Mucosa of rectum (tissue), 2 donors: ENCODE data around the gene NLRP13.
"Not testable (repeated sequence)": the region's sequence is repeated elsewhere in the genome, so short reads cannot be mapped to it uniquely, and the experiment has no call there.

Experiments
- H3K27ac ChIP-seq, 2 donors: one replicate each; pipeline ENCODE4 v1.7.0; 2013; ENCODE audit warnings: inconsistent platforms in 2 of 2, low read depth in 2 of 2, low read length in 2 of 2
- H3K27me3 ChIP-seq, 2 donors: one replicate each; pipeline ENCODE4 v1.7.0; 2013; ENCODE audit warnings: low read length in 2 of 2; ENCODE audit not compliant: control insufficient read depth in 2 of 2, insufficient read depth in 2 of 2
- H3K36me3 ChIP-seq, 2 donors: one replicate each; pipeline ENCODE4 v1.7.0; 2013; ENCODE audit warnings: low read length in 2 of 2; ENCODE audit not compliant: control insufficient read depth in 2 of 2, insufficient read depth in 2 of 2
- H3K4me1 ChIP-seq, 2 donors: one replicate each; pipeline ENCODE4 v1.7.0; 2013; ENCODE audit warnings: low read length in 2 of 2, mild to moderate bottlenecking in 1 of 2; ENCODE audit not compliant: control insufficient read depth in 2 of 2, insufficient read depth in 2 of 2
- H3K4me3 ChIP-seq, 2 donors: one replicate each; pipeline ENCODE4 v1.7.0; 2013; ENCODE audit warnings: low read length in 2 of 2
- H3K9ac ChIP-seq, 2 donors: one replicate each; pipeline ENCODE4 v1.7.0; 2013; ENCODE audit warnings: low read length in 2 of 2, low read depth in 1 of 2, mild to moderate bottlenecking in 1 of 2
- H3K9me3 ChIP-seq, 2 donors: one replicate each; pipeline ENCODE4 v1.7.0; 2013; ENCODE audit warnings: low read length in 2 of 2; ENCODE audit not compliant: control insufficient read depth in 2 of 2
- donor health status: healthy.
- donor health status: Normal muscosa, but diverticular disease.

Gene NLRP13

DNA sequence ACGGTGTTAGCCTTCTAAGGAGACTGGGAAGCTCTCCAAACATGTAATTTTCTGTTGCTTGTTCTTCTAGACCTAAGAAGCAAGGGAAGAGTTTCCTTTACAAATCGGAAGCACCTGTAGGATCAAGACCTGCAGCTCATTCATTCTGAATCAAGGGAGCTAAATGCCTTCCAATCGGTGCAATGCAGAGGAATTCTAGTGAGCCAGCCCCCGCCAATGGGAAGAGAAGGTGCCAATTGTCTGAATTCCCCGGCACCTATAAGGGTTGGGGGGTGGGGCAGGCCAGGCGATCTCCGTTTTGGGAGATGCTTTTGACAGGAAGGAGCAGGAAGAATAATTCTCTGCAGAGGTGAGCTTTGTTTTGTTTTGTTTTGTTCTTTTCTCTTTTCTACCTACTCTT, 7.1 kb upstream of the NLRP13 start:
- Histone ChIP-seq H3K4me1 (no peaks in the 10 kb centered on the region), H3K4me3 (no peak overlapping the region), H3K36me3 (no peaks in the 10 kb centered on the region), H3K27me3 (no peaks in the 10 kb centered on the region), H3K9ac (no peak overlapping the region), H3K27ac (no peak overlapping the region), H3K9me3 (no peaks in the 10 kb centered on the region)

DNA sequence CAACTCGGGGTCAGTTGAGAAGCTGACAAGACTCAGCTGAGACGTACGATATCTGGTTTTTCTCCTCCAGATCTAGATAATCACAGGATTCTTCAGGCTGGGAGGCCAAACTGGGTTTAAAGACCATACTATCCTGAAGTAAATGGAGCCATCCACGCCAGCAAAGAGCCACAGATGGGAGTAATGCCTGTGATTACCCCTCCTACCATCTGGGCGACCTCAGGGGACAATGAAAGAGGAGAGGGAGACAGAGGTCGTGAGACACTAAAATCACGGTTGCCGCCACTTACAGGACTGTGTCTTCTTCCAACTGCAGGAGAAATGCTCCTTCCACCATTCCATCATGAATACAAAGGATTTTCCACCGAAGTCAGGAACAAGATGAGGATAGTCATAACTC, 3.1 kb upstream of the NLRP13 start:
- Histone ChIP-seq H3K27me3 (no peaks in the 10 kb centered on the region), H3K9me3 (no peaks in the 10 kb centered on the region), H3K36me3 (no peaks in the 10 kb centered on the region), H3K9ac (no peak overlapping the region), H3K4me1 (no peaks in the 10 kb centered on the region), H3K27ac (no peak overlapping the region), H3K4me3 (no peak overlapping the region)

DNA sequence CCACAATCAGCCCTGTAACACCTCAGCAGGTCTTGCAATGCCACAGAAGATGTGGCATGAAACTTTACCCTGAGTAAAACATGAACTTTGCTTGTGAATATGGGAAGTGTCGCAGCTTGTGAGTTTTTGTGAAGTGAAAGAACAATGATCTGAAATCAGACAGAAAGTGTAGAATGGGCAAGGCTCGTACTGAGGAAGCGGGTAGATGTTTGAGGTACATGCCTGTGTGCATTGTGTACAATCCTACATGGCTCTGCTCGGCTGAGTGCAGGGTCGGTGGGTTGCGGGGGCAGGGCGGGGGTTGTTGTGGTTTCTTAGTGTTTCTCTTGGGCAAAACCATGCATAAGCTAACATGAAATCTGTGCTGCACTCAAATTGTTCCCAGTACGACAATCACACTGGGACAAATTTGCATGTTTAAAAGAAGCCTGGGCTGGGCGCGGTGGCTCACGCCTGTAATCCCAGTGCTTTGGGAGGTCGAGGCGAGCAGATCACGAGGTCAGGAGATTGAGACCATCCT, 1.1 kb downstream of the NLRP13 start:
- Histone ChIP-seq H3K4me3 (no peak overlapping the region), H3K36me3 (no peaks in the 10 kb centered on the region), H3K27ac (no peak overlapping the region), H3K9me3 (no peaks in the 10 kb centered on the region), H3K9ac (no peak overlapping the region), H3K27me3 (no peaks in the 10 kb centered on the region), H3K4me1 (no peaks in the 10 kb centered on the region)

DNA sequence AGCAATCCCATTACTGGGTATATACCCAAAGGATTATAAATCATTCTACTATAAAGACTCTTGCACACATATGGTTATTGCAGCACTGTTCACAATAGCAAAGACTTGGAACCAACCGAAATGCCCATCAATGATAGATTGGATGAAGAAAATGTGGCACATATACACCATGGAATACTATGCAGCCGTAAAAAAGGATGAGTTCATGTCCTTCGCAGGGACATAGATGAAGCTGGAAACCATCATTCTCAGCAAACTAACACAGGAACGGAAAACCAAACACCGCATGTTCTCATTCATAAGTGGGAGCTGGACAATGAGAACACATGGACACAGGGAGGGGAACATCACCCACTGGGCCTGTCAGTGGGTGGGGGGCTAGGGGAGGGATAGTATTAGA, 2.9 kb downstream of the NLRP13 start:
- H3K36me3 ChIP-seq, H3K9me3 ChIP-seq, H3K4me1 ChIP-seq, H3K27me3 ChIP-seq, H3K4me3 ChIP-seq, H3K27ac ChIP-seq, H3K9ac ChIP-seq: not testable (repeated sequence)

GRCh38 chr19:55927991-55928390, 4.1 kb downstream of the NLRP13 start:
- no peaks in the 10 kb centered on the region for H3K27me3 ChIP-seq
- no peak overlapping the region for H3K4me3 ChIP-seq
- H3K4me1 ChIP-seq, result no peaks in the 10 kb centered on the region
- no peak overlapping the region for H3K9ac ChIP-seq
- peaks cover 0 to 2% of the 10 kb centered on the region in 2 donors for H3K9me3 ChIP-seq
- no peaks in the 10 kb centered on the region for H3K36me3 ChIP-seq
- H3K27ac ChIP-seq, result no peak overlapping the region

- Histone ChIP-seq H3K9me3 (peaks cover 2% of the 10 kb centered on the region in 2 donors), H3K27me3 (no peaks in the 10 kb centered on the region), H3K27ac (no peak overlapping the region), H3K36me3 (no peaks in the 10 kb centered on the region), H3K4me3 (no peak overlapping the region), H3K9ac (no peak overlapping the region), H3K4me1 (no peaks in the 10 kb centered on the region)
Measured at GRCh38 chr19:55923556-55923955, 8.6 kb downstream of the NLRP13 start.

- no peaks in the 10 kb centered on the region for H3K4me1 ChIP-seq
- H3K4me3 ChIP-seq, result no peak overlapping the region
- H3K36me3 ChIP-seq, result no peaks in the 10 kb centered on the region
- H3K9ac ChIP-seq, result no peak overlapping the region
- H3K9me3 ChIP-seq, result no peaks in the 10 kb centered on the region
- H3K27ac ChIP-seq, result no peak overlapping the region
- no peaks in the 10 kb centered on the region for H3K27me3 ChIP-seq
Measured at GRCh38 chr19:55913643-55914268, 18.4 kb downstream of the NLRP13 start.

DNA sequence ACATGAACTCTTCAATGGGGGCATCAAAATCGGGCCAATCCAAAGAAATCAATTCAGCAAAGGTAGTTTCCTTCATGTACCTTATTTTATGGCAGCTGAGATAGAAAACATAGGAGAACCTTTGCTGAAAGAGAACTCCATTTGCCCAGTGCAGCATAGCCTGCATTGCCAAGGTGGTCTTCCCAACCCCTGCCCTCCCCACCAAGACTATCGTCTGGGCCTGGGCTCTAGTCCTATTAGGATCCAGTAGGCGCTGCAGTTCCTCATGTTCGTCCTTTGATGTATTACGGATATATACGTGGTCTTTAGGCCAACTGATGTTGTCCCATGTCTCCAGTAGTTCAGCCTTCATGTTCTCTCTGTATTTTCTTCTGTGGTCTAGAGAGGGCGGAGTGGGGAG, 19.2 kb downstream of the NLRP13 start:
- Histone ChIP-seq H3K27me3 (no peaks in the 10 kb centered on the region), H3K27ac (no peak overlapping the region), H3K9me3 (no peaks in the 10 kb centered on the region), H3K9ac (no peak overlapping the region), H3K4me1 (no peaks in the 10 kb centered on the region), H3K36me3 (no peaks in the 10 kb centered on the region), H3K4me3 (no peak overlapping the region)

- H3K4me1 ChIP-seq, result no peaks in the 10 kb centered on the region
- no peaks in the 10 kb centered on the region for H3K27me3 ChIP-seq
- H3K27ac ChIP-seq, result no peak overlapping the region
- H3K36me3 ChIP-seq, result no peaks in the 10 kb centered on the region
- H3K9ac ChIP-seq, result no peak overlapping the region
- H3K9me3 ChIP-seq, result no peaks in the 10 kb centered on the region
- no peak overlapping the region for H3K4me3 ChIP-seq
Measured at GRCh38 chr19:55909801-55910200, 22.3 kb downstream of the NLRP13 start.

DNA sequence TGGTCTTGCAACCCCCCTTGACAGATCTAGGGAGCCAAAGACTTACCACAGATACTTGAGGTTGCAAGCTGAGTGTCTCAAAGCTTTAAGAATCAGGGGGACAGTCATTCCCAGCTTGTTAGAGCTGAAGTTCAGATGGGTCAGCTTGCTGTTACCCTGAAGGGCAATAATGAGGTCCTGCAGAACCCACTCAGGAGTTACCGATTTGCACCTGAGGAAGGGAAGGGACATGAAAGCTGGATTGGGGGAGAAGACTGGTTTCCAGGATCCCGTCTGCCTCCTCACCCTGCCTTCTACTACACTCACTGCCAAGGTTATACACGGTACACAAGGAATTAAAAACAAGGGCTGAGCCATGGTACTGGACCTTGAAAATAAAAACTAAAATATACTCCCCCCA, 24.4 kb downstream of the NLRP13 start:
- Histone ChIP-seq H3K27ac (no peak overlapping the region), H3K36me3 (no peaks in the 10 kb centered on the region), H3K9ac (no peak overlapping the region), H3K27me3 (no peaks in the 10 kb centered on the region), H3K4me1 (no peaks in the 10 kb centered on the region), H3K4me3 (no peak overlapping the region), H3K9me3 (no peaks in the 10 kb centered on the region)

DNA sequence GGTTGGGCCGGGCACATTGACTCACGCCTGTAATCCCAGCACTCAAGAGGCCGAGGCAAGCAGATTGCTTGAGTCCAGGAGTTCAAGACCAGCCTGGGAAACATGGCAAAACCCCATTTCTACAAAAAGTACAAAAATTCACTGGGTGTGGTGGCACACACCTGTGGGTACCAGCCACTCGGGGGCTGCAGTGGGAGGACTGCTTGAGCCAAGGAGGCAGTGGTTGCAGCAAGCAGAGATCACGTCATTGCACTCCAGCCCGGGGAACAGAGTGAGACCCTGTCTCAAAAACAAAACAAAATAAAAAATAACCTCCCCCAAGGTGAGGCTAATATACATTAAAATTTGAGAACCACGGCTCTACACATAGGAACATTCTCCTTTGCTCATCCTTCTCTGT, 24.9 kb downstream of the NLRP13 start:
- Histone ChIP-seq H3K27ac (no peak overlapping the region), H3K9me3 (no peaks in the 10 kb centered on the region), H3K4me3 (no peak overlapping the region), H3K27me3 (no peaks in the 10 kb centered on the region), H3K4me1 (no peaks in the 10 kb centered on the region), H3K36me3 (no peaks in the 10 kb centered on the region), H3K9ac (no peak overlapping the region)
